Upper lobe of right lung (tissue), 1 donor: Measurements from ENCODE around the gene PRDM5. TPM values are rescaled to one million over a fixed set of nuclear protein-coding genes. Genes with fewer than 3 reads are reported as not detected.
"Not testable (repeated sequence)": the region's sequence is repeated elsewhere in the genome, so short reads cannot be mapped to it uniquely, and the experiment has no call there.

Experiments used
- ATAC-seq: fragments of 200-7000 bp; cut with Tn5 transposase; one replicate; pipeline ENCODE4 v1.9.1; 2020; ENCODE audit warnings: mild to moderate bottlenecking, moderate library complexity
- DNase-seq: peaks from one replicate; pipeline ENCODE4 v3.0.0-alpha.2; 2020
- H3K27ac ChIP-seq: fragments of 200-600 bp; one replicate; pipeline ENCODE4 v1.8.0; 2022
- H3K27me3 ChIP-seq: fragments of 200-600 bp; one replicate; pipeline ENCODE4 v1.8.0; 2022; ENCODE audit warnings: mild to moderate bottlenecking
- H3K36me3 ChIP-seq: fragments of 200-600 bp; one replicate; pipeline ENCODE4 v1.8.0; 2022
- H3K4me1 ChIP-seq: fragments of 200-600 bp; one replicate; pipeline ENCODE4 v1.8.0; 2022
- H3K4me3 ChIP-seq: fragments of 200-600 bp; one replicate; pipeline ENCODE4 v1.8.0; 2022; ENCODE audit warnings: mild to moderate bottlenecking
- H3K9me3 ChIP-seq: fragments of 200-600 bp; one replicate; pipeline ENCODE4 v1.8.0; 2022
- CTCF ChIP-seq: fragments of 200-600 bp; IDR thresholded peaks from one replicate; pipeline ENCODE4 v1.8.0; 2022; ENCODE audit warnings: antibody characterized with exemption
- intact Hi-C: fragments of 100-400 bp; cut with DNase I; formaldehyde crosslinking; loops from one replicate; pipeline ENCODE4 v1.11.0; 2022
- total RNA-seq: library from RNA; stranded (reverse); fragmentation: NEBNext Ultra II Directional; extraction: Animal tissue kit (Norgen Biotek cat#: 25700); gene quantifications from one replicate; pipeline ENCODE4 v1.2.1, GENCODE V29; 2021
- donor health status: DM: no; HTN: yes; CAD: no; lungs with severe emphysema.

PRDM5 gene
- total RNA-seq, 1 donor from 2014 or later, result 17.0 TPM

GRCh38 chr4:120667102-120667501 lies 255.4 kb downstream of the PRDM5 start:
- Histone ChIP-seq H3K4me3 (no peak overlapping the region), H3K36me3 (no peaks in the 10 kb centered on the region), H3K4me1 (no peaks in the 10 kb centered on the region), H3K9me3 (no peaks in the 10 kb centered on the region), H3K27me3 (no peaks in the 10 kb centered on the region), H3K27ac (no peak overlapping the region)
- no peak for TF ChIP-seq CTCF
- no peak for DNase-seq
- ATAC-seq, result no peak
- intact Hi-C loops, result no loop called here

DNA sequence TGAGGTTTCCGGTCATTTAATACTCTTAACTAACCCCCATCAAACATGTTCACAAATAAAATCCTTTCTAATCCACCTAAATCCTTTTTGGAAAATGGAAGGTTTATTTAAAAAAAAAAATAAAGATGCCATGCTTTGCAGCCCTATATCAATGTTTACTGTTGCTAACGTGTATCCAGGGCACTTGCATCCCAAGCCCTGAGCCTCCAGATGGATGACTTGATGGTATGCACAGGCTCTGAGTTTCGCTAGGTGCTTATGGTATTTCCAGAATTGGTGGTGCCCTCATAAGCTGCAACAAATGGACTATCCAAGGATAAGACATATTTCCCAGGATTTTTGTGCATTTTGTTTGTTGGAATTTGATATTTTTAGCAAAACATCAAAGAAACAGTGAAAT lies 257.7 kb downstream of the PRDM5 start:
- DNase-seq, result no peak
- Histone ChIP-seq H3K27ac (no peak overlapping the region), H3K36me3 (no peaks in the 10 kb centered on the region), H3K4me3 (no peak overlapping the region), H3K4me1 (no peaks in the 10 kb centered on the region), H3K9me3 (no peaks in the 10 kb centered on the region), H3K27me3 (no peaks in the 10 kb centered on the region)
- intact Hi-C loops, result no loop called here
- no peak for TF ChIP-seq CTCF
- ATAC-seq, result no peak

DNA sequence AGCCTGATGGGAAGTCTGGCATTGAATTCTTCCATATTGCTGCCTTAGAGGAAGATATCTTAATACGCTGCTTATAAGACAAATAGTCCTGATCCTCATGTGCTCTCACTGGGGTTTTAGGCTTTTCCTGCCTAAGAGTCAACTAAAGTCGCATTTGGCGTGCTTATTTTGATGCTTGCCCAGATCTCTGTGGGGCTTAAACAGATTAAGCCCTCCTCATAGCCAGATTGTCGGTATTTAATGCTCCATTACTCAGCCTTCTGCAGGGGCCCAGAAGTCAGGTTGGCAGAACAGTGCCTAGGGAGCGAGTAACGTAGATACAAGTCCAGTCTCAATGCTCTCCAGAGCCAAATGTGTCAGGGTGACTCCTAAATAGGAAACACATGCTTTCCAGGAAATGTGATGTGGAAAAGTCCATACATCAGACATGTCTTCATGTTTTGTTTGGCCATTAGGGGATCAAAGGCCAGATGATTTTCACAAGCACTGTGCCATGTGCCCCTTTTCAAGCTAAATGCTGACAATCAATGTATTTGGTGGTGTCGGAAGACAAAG lies 262.8 kb downstream of the PRDM5 start:
- H3K36me3 ChIP-seq, result no peaks in the 10 kb centered on the region
- H3K27ac ChIP-seq, result no peak overlapping the region
- no peaks in the 10 kb centered on the region for H3K4me1 ChIP-seq
- intact Hi-C loops, result no loop called here
- H3K27me3 ChIP-seq, result no peaks in the 10 kb centered on the region
- DNase-seq, result no peak
- H3K9me3 ChIP-seq, result no peaks in the 10 kb centered on the region
- ATAC-seq, result no peak
- TF ChIP-seq CTCF, result no peak
- H3K4me3 ChIP-seq, result no peak overlapping the region

GRCh38 chr4:120658772-120659171 lies 263.8 kb downstream of the PRDM5 start:
- Histone ChIP-seq H3K4me3 (no peak overlapping the region), H3K4me1 (no peaks in the 10 kb centered on the region), H3K27ac (no peak overlapping the region), H3K36me3 (no peaks in the 10 kb centered on the region), H3K9me3 (no peaks in the 10 kb centered on the region), H3K27me3 (no peaks in the 10 kb centered on the region)
- no peak for TF ChIP-seq CTCF
- intact Hi-C loops, result no loop called here
- DNase-seq, result no peak
- ATAC-seq, result peak; percentile 46

DNA sequence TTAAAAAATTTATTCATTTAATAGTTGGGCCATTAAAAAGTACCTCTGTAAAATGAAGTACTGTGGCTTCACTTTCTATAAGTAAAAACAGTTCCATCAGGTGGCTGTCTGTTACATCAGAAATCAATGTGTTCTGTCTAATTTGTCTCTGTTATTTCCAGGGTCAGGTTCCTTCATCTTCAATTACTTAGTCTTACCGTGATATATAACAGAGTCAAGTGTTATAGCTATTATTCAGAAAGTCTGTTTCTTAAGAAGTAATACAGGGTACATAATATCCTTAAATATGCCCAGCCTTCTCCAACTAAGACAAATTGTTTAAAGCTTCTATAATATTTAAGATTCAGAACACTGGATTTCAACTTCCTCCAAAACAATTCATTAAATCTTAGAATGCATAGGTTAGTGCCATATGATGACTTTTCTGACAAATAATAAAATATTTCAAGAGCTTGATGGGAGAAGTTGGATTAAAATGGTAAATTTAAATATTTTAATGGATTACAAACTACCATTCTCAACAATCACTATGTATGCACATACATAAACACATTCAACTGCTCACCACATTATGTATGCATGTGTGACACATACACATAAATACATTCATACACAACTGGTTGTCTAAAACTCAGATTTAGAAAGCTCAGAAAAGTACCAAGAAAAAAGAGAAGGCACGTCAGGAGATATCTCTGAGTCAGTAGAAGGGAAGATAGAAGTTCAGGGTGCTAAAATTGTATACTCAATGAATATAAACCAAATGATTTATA lies 268.5 kb downstream of the PRDM5 start:
- H3K9me3 ChIP-seq, result no peaks in the 10 kb centered on the region
- intact Hi-C loops, result no loop called here
- H3K36me3 ChIP-seq, result no peaks in the 10 kb centered on the region
- no peak overlapping the region for H3K4me3 ChIP-seq
- no peaks in the 10 kb centered on the region for H3K4me1 ChIP-seq
- no peaks in the 10 kb centered on the region for H3K27me3 ChIP-seq
- DNase-seq (no peak), ATAC-seq (no peak)
- no peak for TF ChIP-seq CTCF
- no peak overlapping the region for H3K27ac ChIP-seq

DNA sequence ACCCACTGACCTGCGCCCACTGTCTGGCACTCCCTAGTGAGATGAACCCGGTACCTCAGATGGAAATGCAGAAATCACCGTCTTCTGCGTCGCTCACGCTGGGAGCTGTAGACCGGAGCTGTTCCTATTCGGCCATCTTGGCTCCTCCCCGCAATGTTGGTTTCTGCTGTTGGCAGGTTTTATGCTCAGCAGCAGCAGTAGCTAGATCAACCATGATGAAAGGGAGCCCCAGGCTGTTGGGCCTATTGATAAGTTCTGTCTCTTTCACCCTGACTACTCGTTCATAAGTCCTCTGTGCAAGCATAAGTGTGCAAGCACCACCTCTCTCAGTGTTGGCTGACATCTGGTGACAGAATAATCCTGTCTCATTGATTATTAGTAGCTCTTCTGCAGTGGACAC lies 274.2 kb downstream of the PRDM5 start:
- intact Hi-C loops, H3K36me3 ChIP-seq, H3K27ac ChIP-seq, ATAC-seq, H3K27me3 ChIP-seq, H3K4me1 ChIP-seq, DNase-seq, H3K9me3 ChIP-seq, H3K4me3 ChIP-seq: not testable (repeated sequence)

Other genes starting within 250 kb of the PRDM5 start
- gene NDNF, start 149.8 kb upstream of the PRDM5 start, total RNA-seq, result 201 TPM
- 2.3 TPM for gene TNIP3, start 241.6 kb upstream of the PRDM5 start, total RNA-seq